Mesothelial cell of epicardium (in vitro differentiated cells): ENCODE results near the gene EPSTI1. TPM values are rescaled to one million over a fixed set of nuclear protein-coding genes. Genes with fewer than 3 reads are reported as not detected.

Source experiments
- DNase-seq, 2 experiments: peaks; one replicate each; pipeline ENCODE4 v3.0.0; 2021; ENCODE audit warnings: low spot score in 2 of 2; ENCODE audit not compliant: unreplicated experiment in 2 of 2
- H3K27ac Mint-ChIP-seq: 2 replicates; pipeline ENCODE4 v1.8.0; 2021; ENCODE audit warnings: mixed read lengths
- H3K27me3 Mint-ChIP-seq: 2 replicates; pipeline ENCODE4 v1.8.0; 2021; ENCODE audit warnings: low read depth, mixed read lengths
- H3K36me3 Mint-ChIP-seq: 2 replicates; pipeline ENCODE4 v1.8.0; 2021; ENCODE audit warnings: mixed read lengths
- H3K4me1 Mint-ChIP-seq: 2 replicates; pipeline ENCODE4 v1.8.0; 2021; ENCODE audit warnings: mixed read lengths
- H3K4me3 Mint-ChIP-seq: 2 replicates; pipeline ENCODE4 v1.8.0; 2021; ENCODE audit warnings: mild to moderate bottlenecking, moderate library complexity, mixed read lengths
- H3K9me3 Mint-ChIP-seq: 2 replicates; pipeline ENCODE4 v1.8.0; 2021; ENCODE audit warnings: mixed read lengths
- total RNA-seq: library from RNA; stranded (reverse); gene quantifications from 3 replicates; pipeline ENCODE4 v1.2.1, GENCODE V29; 2021
- TF ChIP-seq, protein P1 (sequence below): fragments of 200-600 bp; sonication (generic); IDR thresholded peaks from one replicate; pipeline ENCODE4 v1.5.0; 2021; ENCODE audit warnings: antibody characterized with exemption; ENCODE audit not compliant: unreplicated experiment

EPSTI1 gene
- total RNA-seq, 1 donor from 2014 or later: 37.3 TPM

DNA sequence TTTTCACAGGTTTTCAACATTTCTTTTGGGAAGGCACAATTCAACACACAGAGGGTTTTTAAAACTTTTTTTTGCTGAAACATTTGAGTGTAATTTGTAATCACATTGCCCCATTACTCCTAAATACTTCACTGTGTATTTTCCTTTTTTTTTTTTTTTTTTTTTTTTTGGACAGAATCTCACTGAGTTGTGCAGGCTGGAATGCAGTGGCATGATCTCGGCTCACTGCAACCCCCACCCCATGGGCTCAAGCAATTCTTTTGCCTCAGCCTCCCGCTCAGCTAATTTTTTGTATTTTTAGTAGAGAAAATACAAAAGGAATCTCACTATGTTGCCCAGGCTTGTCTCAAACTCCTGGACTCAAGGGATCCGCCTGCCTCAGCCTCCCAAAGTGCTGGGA lies 16.6 kb upstream of the EPSTI1 start:
- no peak for DNase-seq
- TF ChIP-seq, protein P1, sequence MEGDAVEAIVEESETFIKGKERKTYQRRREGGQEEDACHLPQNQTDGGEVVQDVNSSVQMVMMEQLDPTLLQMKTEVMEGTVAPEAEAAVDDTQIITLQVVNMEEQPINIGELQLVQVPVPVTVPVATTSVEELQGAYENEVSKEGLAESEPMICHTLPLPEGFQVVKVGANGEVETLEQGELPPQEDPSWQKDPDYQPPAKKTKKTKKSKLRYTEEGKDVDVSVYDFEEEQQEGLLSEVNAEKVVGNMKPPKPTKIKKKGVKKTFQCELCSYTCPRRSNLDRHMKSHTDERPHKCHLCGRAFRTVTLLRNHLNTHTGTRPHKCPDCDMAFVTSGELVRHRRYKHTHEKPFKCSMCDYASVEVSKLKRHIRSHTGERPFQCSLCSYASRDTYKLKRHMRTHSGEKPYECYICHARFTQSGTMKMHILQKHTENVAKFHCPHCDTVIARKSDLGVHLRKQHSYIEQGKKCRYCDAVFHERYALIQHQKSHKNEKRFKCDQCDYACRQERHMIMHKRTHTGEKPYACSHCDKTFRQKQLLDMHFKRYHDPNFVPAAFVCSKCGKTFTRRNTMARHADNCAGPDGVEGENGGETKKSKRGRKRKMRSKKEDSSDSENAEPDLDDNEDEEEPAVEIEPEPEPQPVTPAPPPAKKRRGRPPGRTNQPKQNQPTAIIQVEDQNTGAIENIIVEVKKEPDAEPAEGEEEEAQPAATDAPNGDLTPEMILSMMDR: no peak
- no peaks in the 10 kb centered on the region for H3K9me3 Mint-ChIP-seq
- H3K27me3 Mint-ChIP-seq: no peaks in the 10 kb centered on the region
- peaks cover 39% of the 10 kb centered on the region for H3K4me1 Mint-ChIP-seq
- H3K36me3 Mint-ChIP-seq: no peaks in the 10 kb centered on the region
- peak overlapping the region; percentile 54 for H3K27ac Mint-ChIP-seq
- H3K4me3 Mint-ChIP-seq: no peak overlapping the region

DNA sequence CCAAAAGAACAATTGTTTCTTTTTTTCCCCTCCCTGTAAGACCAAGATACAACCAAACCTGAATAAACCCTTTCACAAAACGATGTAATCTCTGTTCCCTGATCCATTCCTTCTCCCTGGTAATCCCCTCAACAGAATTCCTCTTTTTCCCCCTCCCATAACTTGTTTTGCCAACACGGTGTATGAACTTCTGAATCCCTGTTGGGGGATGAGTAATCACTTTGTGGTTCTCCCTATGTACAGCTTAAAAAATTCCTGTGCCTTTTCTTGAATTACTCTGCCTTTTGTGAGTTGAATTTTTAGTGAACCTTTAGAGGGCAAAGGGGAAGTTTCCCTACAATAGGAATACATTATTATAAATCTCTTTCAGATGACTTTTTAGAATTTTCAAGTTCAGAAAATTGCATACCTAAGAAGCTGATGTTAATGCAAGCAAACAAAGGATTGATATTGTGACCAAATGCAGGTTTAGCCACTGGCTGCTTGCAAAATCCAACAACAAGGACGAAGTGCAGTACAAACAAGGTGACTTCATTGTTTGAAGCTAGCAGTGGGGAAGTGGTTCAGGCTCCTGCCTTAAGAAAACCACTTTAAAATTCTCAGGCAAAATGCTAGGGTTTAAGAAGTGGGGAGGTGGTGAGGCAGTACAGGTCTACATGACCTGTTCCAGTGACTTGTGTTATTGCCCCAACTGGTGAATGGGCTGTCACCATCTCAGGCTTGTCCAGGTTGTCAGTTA lies 15.0 kb upstream of the EPSTI1 start:
- peaks cover 12% of the 10 kb centered on the region for H3K9me3 Mint-ChIP-seq
- H3K27me3 Mint-ChIP-seq: no peaks in the 10 kb centered on the region
- H3K27ac Mint-ChIP-seq: peak overlapping the region; percentile 94
- H3K36me3 Mint-ChIP-seq: peaks cover 11% of the 10 kb centered on the region
- TF ChIP-seq, protein P1: no peak
- DNase-seq: no peak
- H3K4me1 Mint-ChIP-seq: peaks cover 43% of the 10 kb centered on the region
- H3K4me3 Mint-ChIP-seq: no peak overlapping the region

DNA sequence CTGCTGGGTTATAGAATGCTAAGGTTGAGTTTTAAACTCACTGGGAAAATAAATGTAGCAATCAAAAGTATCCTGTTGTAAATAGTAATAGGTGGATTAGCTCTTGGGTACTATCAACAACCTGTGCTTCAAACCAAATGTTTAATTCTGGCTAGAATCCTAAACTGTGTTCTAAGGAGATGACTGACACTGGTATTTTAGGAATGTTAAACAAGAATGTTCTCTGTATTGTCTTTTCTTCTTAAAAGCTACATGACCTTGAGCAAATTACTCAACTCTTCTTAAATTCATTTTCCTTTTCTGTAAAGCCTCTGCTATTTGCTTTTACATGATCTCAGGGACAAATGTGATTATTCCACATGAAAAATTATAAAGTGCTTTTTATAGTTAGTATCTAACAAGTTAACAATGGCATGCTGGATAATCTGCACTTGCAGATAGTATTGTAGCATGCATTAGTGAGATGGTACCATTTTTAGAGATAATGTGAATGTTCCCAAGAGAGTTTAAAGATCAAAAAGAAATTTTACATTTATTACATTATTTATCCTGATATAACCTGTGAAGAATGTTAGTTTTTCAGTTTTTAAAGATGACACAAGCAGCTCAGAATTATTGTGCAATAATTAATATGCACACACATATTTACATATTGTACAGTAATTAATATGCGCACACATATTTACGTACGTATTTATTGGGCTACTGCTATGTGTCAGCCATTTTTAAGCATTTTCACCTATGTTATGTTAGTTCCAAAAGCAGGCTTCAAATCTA lies 13.6 kb upstream of the EPSTI1 start:
- Mint-ChIP-seq H3K9me3 (peaks cover 20% of the 10 kb centered on the region), H3K4me1 (peaks cover 43% of the 10 kb centered on the region), H3K27ac (peak overlapping the region; percentile 95), H3K27me3 (no peaks in the 10 kb centered on the region), H3K36me3 (peaks cover 15% of the 10 kb centered on the region), H3K4me3 (no peak overlapping the region)
- no peak for DNase-seq
- TF ChIP-seq, protein P1: no peak

- Mint-ChIP-seq H3K27ac (no peak overlapping the region), H3K9me3 (peaks cover 20% of the 10 kb centered on the region), H3K27me3 (no peaks in the 10 kb centered on the region), H3K36me3 (peaks cover 15% of the 10 kb centered on the region), H3K4me3 (no peak overlapping the region), H3K4me1 (peaks cover 39% of the 10 kb centered on the region)
- no peak for DNase-seq
- TF ChIP-seq, protein P1: no peak
Observed at GRCh38 chr13:43003729-43004128, 11.7 kb upstream of the EPSTI1 start.

DNA sequence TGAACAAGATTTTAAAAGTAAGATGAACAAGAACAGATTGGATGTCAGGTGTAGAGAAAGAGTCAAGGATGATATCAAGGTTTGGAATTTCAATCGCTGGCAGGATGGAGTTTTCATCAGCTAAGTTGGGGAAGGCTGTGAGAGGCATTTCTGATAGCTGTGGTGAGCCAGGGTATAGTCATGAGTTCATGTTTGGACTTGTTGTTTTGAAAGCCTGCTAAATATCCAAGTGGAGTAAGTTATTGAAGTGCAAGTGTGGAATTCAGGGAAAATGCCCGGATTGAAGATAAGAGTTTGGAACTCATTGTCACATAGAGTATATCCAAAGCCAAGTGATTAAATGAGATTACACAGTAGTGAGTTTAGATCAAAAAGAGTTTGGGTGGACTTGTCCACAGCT lies 11.0 kb upstream of the EPSTI1 start:
- Mint-ChIP-seq H3K4me1 (peaks cover 36% of the 10 kb centered on the region), H3K36me3 (peaks cover 15% of the 10 kb centered on the region), H3K9me3 (peaks cover 20% of the 10 kb centered on the region), H3K4me3 (no peak overlapping the region), H3K27me3 (no peaks in the 10 kb centered on the region), H3K27ac (peak overlapping the region; percentile 2)
- TF ChIP-seq, protein P1: no peak
- DNase-seq: no peak
